K562 (cell line): ENCODE results near the gene LAMTOR4. TPM values are rescaled to one million over a fixed set of nuclear protein-coding genes. Genes with fewer than 3 reads are reported as not detected.
A peak's percentile ranks its signal among the peaks of the same experiment; 100 is the strongest.

Experiments
- ATF7 ChIP-seq: fragments of 450-650 bp; IDR thresholded peaks from 2 replicates; pipeline ENCODE4 v1.7.1; 2014; ENCODE audit warnings: mild to moderate bottlenecking, moderate library complexity
- BACH1 ChIP-seq: fragments of 200-800 bp; sonication (Bioruptor generic); IDR thresholded peaks from 2 replicates; pipeline ENCODE4 v1.6.1; 2016; ENCODE audit warnings: missing genetic modification characterization, missing compliant biosample characterization
- CAMTA2 ChIP-seq: fragments of 250-450 bp; sonication (Bioruptor Pico); conservative IDR thresholded peaks from 2 replicates; pipeline ENCODE4 v1.5.1; 2022
- CBX8 ChIP-seq: fragments of 200-600 bp; sonication (generic); IDR thresholded peaks from 2 replicates; pipeline ENCODE4 v1.6.1; 2012; ENCODE audit warnings: borderline replicate concordance, mixed run types, low read depth, mild to moderate bottlenecking, moderate library complexity, mixed read lengths, low read length, control low read depth, inconsistent platforms; ENCODE audit not compliant: poor library complexity, severe bottlenecking; ENCODE audit errors: extremely low read depth
- CCAR2 ChIP-seq: fragments of 200-400 bp; formaldehyde crosslinking; IDR thresholded peaks from 2 replicates; pipeline ENCODE4 v1.6.1; 2017; ENCODE audit warnings: mild to moderate bottlenecking, low read depth, low read length
- ELF1 ChIP-seq: fragments of 200-800 bp; sonication (Bioruptor generic); IDR thresholded peaks from 2 replicates; pipeline ENCODE4 v1.6.1; 2016; ENCODE audit warnings: missing genetic modification characterization, missing compliant biosample characterization
- FUS ChIP-seq: fragments of 200-400 bp; formaldehyde crosslinking; optimal IDR thresholded peaks from 2 replicates; pipeline ENCODE3; 2017; ENCODE audit warnings: low read depth, low read length
- GTF2B ChIP-seq: IDR thresholded peaks from 2 replicates; pipeline ENCODE4 v1.6.1; 2011; ENCODE audit not compliant: insufficient read length; ENCODE audit errors: extremely low read depth
- HDAC3 ChIP-seq: fragments of 450-650 bp; IDR thresholded peaks from 2 replicates; pipeline ENCODE4 v1.6.1; 2018; ENCODE audit warnings: borderline replicate concordance, mild to moderate bottlenecking, moderate library complexity; ENCODE audit not compliant: partially characterized antibody
- JUNB ChIP-seq: fragments of 450-650 bp; formaldehyde crosslinking; conservative IDR thresholded peaks from 2 replicates; pipeline ENCODE4 v1.4.0; 2020; ENCODE audit warnings: mild to moderate bottlenecking
- KAT7 ChIP-seq: sonication (generic); formaldehyde crosslinking; IDR thresholded peaks from 2 replicates; pipeline ENCODE4 v1.8.0; 2022; ENCODE audit warnings: missing genetic modification reagents, mild to moderate bottlenecking, borderline replicate concordance
- NFE2 ChIP-seq: IDR thresholded peaks from 2 replicates; pipeline ENCODE4 v1.6.1; 2014; ENCODE audit warnings: antibody characterized with exemption, low read depth
- PCBP1 ChIP-seq: fragments of 200-400 bp; formaldehyde crosslinking; IDR thresholded peaks from 2 replicates; pipeline ENCODE4 v1.6.1; 2018; ENCODE audit warnings: mild to moderate bottlenecking, low read depth, low read length; ENCODE audit not compliant: poor library complexity, severe bottlenecking
- PPARD ChIP-seq: fragments of 250-450 bp; sonication (Bioruptor Pico); IDR thresholded peaks from 2 replicates; pipeline ENCODE4 v1.8.0; 2022; ENCODE audit warnings: inconsistent platforms, mild to moderate bottlenecking, moderate library complexity
- SAP30 ChIP-seq: fragments of 200-600 bp; sonication (generic); IDR thresholded peaks from 2 replicates; pipeline ENCODE4 v1.6.1; 2012; ENCODE audit warnings: borderline replicate concordance, low read depth, mild to moderate bottlenecking, moderate library complexity, low read length, control low read depth, inconsistent platforms; ENCODE audit not compliant: insufficient read depth, poor library complexity, severe bottlenecking
- SMAD2 ChIP-seq: fragments of 150-350 bp; IDR thresholded peaks from 2 replicates; pipeline ENCODE4 v1.6.1; 2014; ENCODE audit warnings: low read depth, mild to moderate bottlenecking, low read length
- STAG1 ChIP-seq: sonication (generic); formaldehyde crosslinking; IDR thresholded peaks from 2 replicates; pipeline ENCODE4 v1.5.0; 2020; ENCODE audit warnings: missing genetic modification reagents, borderline replicate concordance
- STAT5A ChIP-seq: IDR thresholded peaks from 2 replicates; pipeline ENCODE4 v1.6.1; 2012; ENCODE audit warnings: low read length, inconsistent platforms, borderline replicate concordance
- WHSC1 ChIP-seq: IDR thresholded peaks from one replicate; pipeline ENCODE4 v1.6.1; 2012; ENCODE audit warnings: low read length, control low read depth, inconsistent platforms
- ZBTB34 ChIP-seq: fragments of 250-450 bp; sonication (Bioruptor Pico); IDR thresholded peaks from 2 replicates; pipeline ENCODE4 v1.8.0; 2021; ENCODE audit warnings: mild to moderate bottlenecking, moderate library complexity
- ZKSCAN3 ChIP-seq: fragments of 250-450 bp; sonication (Bioruptor Pico); IDR thresholded peaks from 2 replicates; pipeline ENCODE4 v1.4.0; 2020
- ZNF12 ChIP-seq: sonication (generic); formaldehyde crosslinking; IDR thresholded peaks from 2 replicates; pipeline ENCODE4 v1.4.0; 2020; ENCODE audit warnings: mild to moderate bottlenecking, missing genetic modification reagents
- ZNF143 ChIP-seq: sonication (generic); formaldehyde crosslinking; IDR thresholded peaks from 2 replicates; pipeline ENCODE4 v1.9.0; 2022; ENCODE audit warnings: mild to moderate bottlenecking, missing genetic modification reagents
- ZNF217 ChIP-seq: sonication (generic); formaldehyde crosslinking; IDR thresholded peaks from 2 replicates; pipeline ENCODE4 v1.8.0; 2022; ENCODE audit warnings: mild to moderate bottlenecking, missing genetic modification reagents
- ZNF354B ChIP-seq: fragments of 250-450 bp; sonication (Bioruptor Pico); IDR thresholded peaks from 2 replicates; pipeline ENCODE4 v1.4.0; 2020
- ZNF408 ChIP-seq: fragments of 250-450 bp; sonication (Bioruptor Pico); IDR thresholded peaks from 2 replicates; pipeline ENCODE4 v1.4.0; 2020; ENCODE audit warnings: low read depth, mild to moderate bottlenecking, moderate library complexity
- ZNF583 ChIP-seq: fragments of 250-450 bp; sonication (Bioruptor Pico); IDR thresholded peaks from 2 replicates; pipeline ENCODE4 v1.4.0; 2020
- polyA plus RNA-seq, 8 experiments: library from polyadenylated mRNA; depleted of rRNA in 4 of 8; stranded (reverse) in 5 of 8; unstranded in 3 of 8; fragments of >200 nt; fragmentation: Nextera tagmentation in 2 of 8; fragmentation: Illumina TruSeq in 1 of 8; extraction: Ambion mirVana in 2 of 8; extraction: Trizol in 1 of 8; gene quantifications; 2 replicates each; pipeline versions ENCODE4 v1.2.1 to v1.2.3, GENCODE V29; 2011 to 2014; ENCODE audit warnings: inconsistent platforms in 1 of 8, missing spikeins in 1 of 8
- total RNA-seq, 7 experiments: library from RNA; depleted of rRNA in 6 of 7; stranded (reverse); fragments of >200 nt in 6 of 7; fragmentation: Illumina TruSeq in 2 of 7; extraction: Trizol in 2 of 7; gene quantifications; 2 replicates each; pipeline versions ENCODE4 v1.2.1 to v1.2.3, GENCODE V29; 2011 to 2021; ENCODE audit warnings: low replicate concordance in 1 of 7
- TF ChIP-seq, protein P1 (sequence below): fragments of 450-650 bp; formaldehyde crosslinking; IDR thresholded peaks from 2 replicates; pipeline ENCODE4 v1.4.0; 2022; ENCODE audit warnings: missing genetic modification characterization

LAMTOR4 gene
- total and polyA plus RNA-seq, 9 of the 15 experiments (the other 6 are each of a cell fraction or from before 2014, with no cell fraction given) = 79.6 to 314 (median 195) TPM

- TF ChIP-seq SAP30 = no peak
- no peak for TF ChIP-seq WHSC1
- no peak for TF ChIP-seq ZNF583 (CRISPR knock-in tag)
- TF ChIP-seq ZNF354B (CRISPR knock-in tag) = no peak
- TF ChIP-seq GTF2B = no peak
- no peak for TF ChIP-seq ZNF408
- no peak for TF ChIP-seq CAMTA2 (CRISPR knock-in tag)
- TF ChIP-seq ZNF143 (CRISPR knock-in tag) = no peak
- no peak for TF ChIP-seq CBX8
- no peak for TF ChIP-seq ZKSCAN3 (CRISPR knock-in tag)
- TF ChIP-seq, protein P1, sequence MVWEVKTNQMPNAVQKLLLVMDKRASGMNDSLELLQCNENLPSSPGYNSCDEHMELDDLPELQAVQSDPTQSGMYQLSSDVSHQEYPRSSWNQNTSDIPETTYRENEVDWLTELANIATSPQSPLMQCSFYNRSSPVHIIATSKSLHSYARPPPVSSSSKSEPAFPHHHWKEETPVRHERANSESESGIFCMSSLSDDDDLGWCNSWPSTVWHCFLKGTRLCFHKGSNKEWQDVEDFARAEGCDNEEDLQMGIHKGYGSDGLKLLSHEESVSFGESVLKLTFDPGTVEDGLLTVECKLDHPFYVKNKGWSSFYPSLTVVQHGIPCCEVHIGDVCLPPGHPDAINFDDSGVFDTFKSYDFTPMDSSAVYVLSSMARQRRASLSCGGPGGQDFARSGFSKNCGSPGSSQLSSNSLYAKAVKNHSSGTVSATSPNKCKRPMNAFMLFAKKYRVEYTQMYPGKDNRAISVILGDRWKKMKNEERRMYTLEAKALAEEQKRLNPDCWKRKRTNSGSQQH = peak; percentile 84
- no peak for TF ChIP-seq ZNF217
- no peak for TF ChIP-seq PCBP1
- no peak for TF ChIP-seq FUS
- no peak for TF ChIP-seq CCAR2
- TF ChIP-seq ZNF12 = no peak
- peak; percentile 95 for TF ChIP-seq ELF1 (tag)
- peak; percentile 92 for TF ChIP-seq ATF7
- TF ChIP-seq PPARD = no peak
- TF ChIP-seq HDAC3 = no peak
- TF ChIP-seq BACH1 (tag) = no peak
- no peak; the same call in 1 of the 2 replicates for TF ChIP-seq KAT7 (CRISPR knock-in tag)
- TF ChIP-seq STAT5A = no peak
- no peak for TF ChIP-seq ZBTB34
- no peak for TF ChIP-seq JUNB (CRISPR knock-in tag)
- TF ChIP-seq STAG1 (CRISPR knock-in tag) = no peak
- no peak for TF ChIP-seq SMAD2
- TF ChIP-seq NFE2 = no peak
Observed at GRCh38 chr7:100148559-100149328, at the start of gene LAMTOR4 (continued).
